ENCODE data around the gene PCSK5.
"Not testable (repeated sequence)": the region's sequence is repeated elsewhere in the genome, so short reads cannot be mapped to it uniquely, and the experiment has no call there.

Gene PCSK5

GRCh38 chr9:76255781-76256455 is 365.4 kb downstream of the PCSK5 start:
- no peak for DNase-seq (ENCODE audit: low spot score)

- no peak for DNase-seq (ENCODE audit: low spot score)
Observed at GRCh38 chr9:76257311-76257710, 366.8 kb downstream of the PCSK5 start.

GRCh38 chr9:76266649-76267283 is 376.3 kb downstream of the PCSK5 start:
- DNase-seq (ENCODE audit: low spot score): no peak

GRCh38 chr9:76267284-76267652 is 376.8 kb downstream of the PCSK5 start:
- no peak for DNase-seq (ENCODE audit: low spot score)

- DNase-seq (ENCODE audit: low spot score): no peak
Observed at GRCh38 chr9:76269789-76270188, 379.3 kb downstream of the PCSK5 start.

GRCh38 chr9:76271755-76272154 is 381.3 kb downstream of the PCSK5 start:
- DNase-seq (ENCODE audit: low spot score): no peak

GRCh38 chr9:76289042-76289441 is 398.6 kb downstream of the PCSK5 start:
- no peak for DNase-seq (ENCODE audit: low spot score)

GRCh38 chr9:76289703-76290102 is 399.2 kb downstream of the PCSK5 start:
- no peak for DNase-seq (ENCODE audit: low spot score)

GRCh38 chr9:76290555-76290954 is 400.1 kb downstream of the PCSK5 start:
- no peak for DNase-seq (ENCODE audit: low spot score)

GRCh38 chr9:76292246-76292645 is 401.8 kb downstream of the PCSK5 start:
- no peak for DNase-seq (ENCODE audit: low spot score)

- no peak for DNase-seq (ENCODE audit: low spot score)
Observed at GRCh38 chr9:76292658-76293057, 402.2 kb downstream of the PCSK5 start.

GRCh38 chr9:76294301-76294700 is 403.8 kb downstream of the PCSK5 start:
- no peak for DNase-seq (ENCODE audit: low spot score)

GRCh38 chr9:76296561-76297310 is 406.3 kb downstream of the PCSK5 start:
- DNase-seq (ENCODE audit: low spot score): no peak

GRCh38 chr9:76297721-76298239 is 407.3 kb downstream of the PCSK5 start:
- DNase-seq (ENCODE audit: low spot score): no peak

- DNase-seq (ENCODE audit: low spot score): no peak
Observed at GRCh38 chr9:76298521-76299144, 408.2 kb downstream of the PCSK5 start.

GRCh38 chr9:76302543-76302942 is 412.1 kb downstream of the PCSK5 start:
- DNase-seq (ENCODE audit: low spot score): no peak

- no peak for DNase-seq (ENCODE audit: low spot score)
Observed at GRCh38 chr9:76302947-76303550, 412.6 kb downstream of the PCSK5 start.

- DNase-seq (ENCODE audit: low spot score): not testable (repeated sequence)
Observed at GRCh38 chr9:76307047-76307446, 416.6 kb downstream of the PCSK5 start.

- DNase-seq (ENCODE audit: low spot score): no peak
Observed at GRCh38 chr9:76310577-76310976, 420.1 kb downstream of the PCSK5 start.

- no peak for DNase-seq (ENCODE audit: low spot score)
Observed at GRCh38 chr9:76310991-76311390, 420.5 kb downstream of the PCSK5 start.

GRCh38 chr9:76311537-76311936 is 421.1 kb downstream of the PCSK5 start:
- DNase-seq (ENCODE audit: low spot score): no peak

GRCh38 chr9:76313771-76314170 is 423.3 kb downstream of the PCSK5 start:
- no peak for DNase-seq (ENCODE audit: low spot score)
